Testis (tissue), 3 donors: ENCODE data around the gene TEKTIP1. TPM values are rescaled to one million over a fixed set of nuclear protein-coding genes. Genes with fewer than 3 reads are reported as not detected.

Source experiments
- DNase-seq: peaks from one replicate; pipeline ENCODE4 v3.0.0-alpha.2; 2019
- H3K27ac ChIP-seq, 2 donors: fragments of 200-600 bp; sonication (generic); one replicate each; pipeline ENCODE4 v1.5.1; 2019
- H3K27me3 ChIP-seq: fragments of 200-600 bp; sonication (generic); one replicate; pipeline ENCODE4 v1.5.1; 2019
- H3K36me3 ChIP-seq: fragments of 200-600 bp; sonication (generic); one replicate; pipeline ENCODE4 v1.5.1; 2017; ENCODE audit warnings: low read depth; ENCODE audit errors: missing control alignments
- H3K4me1 ChIP-seq: fragments of 200-600 bp; sonication (generic); one replicate; pipeline ENCODE4 v1.5.1; 2019
- H3K4me3 ChIP-seq, 2 donors: fragments of 200-600 bp; sonication (generic); one replicate each; pipeline ENCODE4 v1.5.1; 2017 to 2019
- H3K9me3 ChIP-seq: fragments of 200-600 bp; sonication (generic); one replicate; pipeline ENCODE4 v1.5.1; 2017
- CTCF ChIP-seq, 3 experiments: fragments of 450-650 bp in 2 of 3; fragments of 200-600 bp in 1 of 3; sonication (generic) in 1 of 3; IDR thresholded peaks; one replicate each; pipeline ENCODE4 v1.5.1; 2016 to 2019; ENCODE audit warnings: antibody characterized with exemption in 3 of 3, mild to moderate bottlenecking in 2 of 3, moderate library complexity in 1 of 3
- POLR2A ChIP-seq: fragments of 450-650 bp; IDR thresholded peaks from one replicate; pipeline ENCODE4 v1.6.1; 2017; ENCODE audit warnings: antibody characterized with exemption, mild to moderate bottlenecking, moderate library complexity
- WGBS, 2 donors: methylation state at CpG; one replicate each; pipeline ENCODE4 v1.1.5; 2018; 5-methylcytosine and 5-hydroxymethylcytosine counted together
- intact Hi-C: fragments of 100-400 bp; cut with DNase I; formaldehyde crosslinking; loops from one replicate; pipeline ENCODE4 v1.15.1; 2023; ENCODE audit warnings: low total_unique reads
- polyA plus RNA-seq: library from polyadenylated mRNA; stranded (reverse); fragments of 350-450 nt; fragmentation: Illumina TruSeq; extraction: RNeasy Lipid Tissue Mini Kit (QIAGEN cat#74804); gene quantifications from one replicate; pipeline ENCODE4 v1.2.3, GENCODE V29; 2014; ENCODE audit warnings: low read depth, low replicate concordance; ENCODE audit not compliant: insufficient read depth
- total RNA-seq, 2 donors: library from RNA; depleted of rRNA; stranded (reverse); fragments of >200 nt; gene quantifications; one replicate each; pipeline ENCODE4 v1.2.3, GENCODE V29; 2016

The TEKTIP1 gene
- total and polyA plus RNA-seq, 3 donors from 2014 or later: 35.8 to 68.2 (median 55.9) TPM

DNA sequence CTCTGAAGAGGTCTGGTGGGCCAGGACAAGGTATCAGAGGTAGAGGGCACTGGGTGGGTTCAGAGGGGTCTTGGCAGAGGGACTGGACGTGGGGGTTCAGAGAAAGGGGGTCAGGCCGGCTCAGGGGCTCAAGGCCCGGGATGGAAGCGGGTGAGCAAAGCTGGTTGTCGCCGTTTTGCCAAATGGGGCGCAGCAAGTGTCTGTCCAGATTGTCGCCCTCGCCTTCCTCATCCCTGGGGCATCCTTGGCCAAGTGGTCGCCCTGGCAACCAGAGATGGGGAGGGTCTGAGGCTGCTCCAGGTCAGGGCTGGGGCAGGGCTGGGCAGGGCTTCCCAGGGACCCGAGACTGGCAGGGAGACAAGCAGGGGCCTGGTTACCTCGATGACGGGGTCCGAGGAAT, 45.3 kb upstream of the TEKTIP1 start:
- intact Hi-C loops: no loop called here
- no peaks in the 10 kb centered on the region for H3K27me3 ChIP-seq
- 44 to 79% methylated on average over 10 to 14 of the region's 14 CpGs for WGBS, 2 donors
- H3K36me3 ChIP-seq: no peaks in the 10 kb centered on the region
- no peaks in the 10 kb centered on the region for H3K4me1 ChIP-seq
- peak overlapping the region in 1 of 2 donors; percentile 10 for H3K4me3 ChIP-seq
- no peak overlapping the region for H3K27ac ChIP-seq
- DNase-seq: no peak
- H3K9me3 ChIP-seq: no peaks in the 10 kb centered on the region
- TF ChIP-seq CTCF (IDR thresholded peaks at IDR 0.05) (no peak), POLR2A (no peak)

DNA sequence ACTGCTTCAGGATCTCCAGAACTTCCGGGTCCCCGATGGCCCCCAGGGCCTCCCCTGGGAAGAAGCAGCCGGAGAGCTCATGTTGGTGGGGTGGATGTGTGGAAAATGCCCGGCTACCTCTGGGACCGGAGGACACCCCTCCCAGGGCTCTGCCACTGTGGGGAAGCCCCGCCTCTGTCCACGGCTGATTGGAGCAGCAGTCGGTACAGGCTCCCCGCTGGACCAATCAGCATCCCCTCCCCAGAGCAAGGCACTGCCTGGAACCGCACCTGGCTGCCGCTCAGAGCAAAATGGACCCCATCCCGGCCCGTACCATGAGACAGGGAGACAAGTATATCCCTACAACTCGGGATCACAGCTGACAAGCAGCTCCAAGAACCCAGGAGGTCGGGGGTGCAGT, 44.9 kb upstream of the TEKTIP1 start:
- Histone ChIP-seq H3K36me3 (no peaks in the 10 kb centered on the region), H3K4me1 (peaks cover 1% of the 10 kb centered on the region), H3K9me3 (no peaks in the 10 kb centered on the region), H3K27me3 (no peaks in the 10 kb centered on the region), H3K27ac (no peak overlapping the region), H3K4me3 (peak overlapping the region in 1 of 2 donors; percentile 10)
- peak; percentile 81 for DNase-seq
- TF ChIP-seq CTCF (IDR thresholded peaks at IDR 0.05) (no peak), POLR2A (no peak)
- intact Hi-C loops: no loop called here
- WGBS, 2 donors: 54 to 65% methylated on average over 4 to 15 of the region's 15 CpGs

- no peaks in the 10 kb centered on the region for H3K9me3 ChIP-seq
- intact Hi-C loops: no loop called here
- H3K27me3 ChIP-seq: no peaks in the 10 kb centered on the region
- DNase-seq: no peak
- TF ChIP-seq CTCF (IDR thresholded peaks at IDR 0.05) (no peak), POLR2A (no peak)
- H3K27ac ChIP-seq: no peak overlapping the region
- no peaks in the 10 kb centered on the region for H3K36me3 ChIP-seq
- peak overlapping the region in 1 of 2 donors; percentile 10 for H3K4me3 ChIP-seq
- H3K4me1 ChIP-seq: peaks cover 6% of the 10 kb centered on the region
- WGBS, 2 donors: 61 to 75% methylated on average over 18 of the region's 18 CpGs
Observed at GRCh38 chr19:3494559-3494958, 44.4 kb upstream of the TEKTIP1 start.

DNA sequence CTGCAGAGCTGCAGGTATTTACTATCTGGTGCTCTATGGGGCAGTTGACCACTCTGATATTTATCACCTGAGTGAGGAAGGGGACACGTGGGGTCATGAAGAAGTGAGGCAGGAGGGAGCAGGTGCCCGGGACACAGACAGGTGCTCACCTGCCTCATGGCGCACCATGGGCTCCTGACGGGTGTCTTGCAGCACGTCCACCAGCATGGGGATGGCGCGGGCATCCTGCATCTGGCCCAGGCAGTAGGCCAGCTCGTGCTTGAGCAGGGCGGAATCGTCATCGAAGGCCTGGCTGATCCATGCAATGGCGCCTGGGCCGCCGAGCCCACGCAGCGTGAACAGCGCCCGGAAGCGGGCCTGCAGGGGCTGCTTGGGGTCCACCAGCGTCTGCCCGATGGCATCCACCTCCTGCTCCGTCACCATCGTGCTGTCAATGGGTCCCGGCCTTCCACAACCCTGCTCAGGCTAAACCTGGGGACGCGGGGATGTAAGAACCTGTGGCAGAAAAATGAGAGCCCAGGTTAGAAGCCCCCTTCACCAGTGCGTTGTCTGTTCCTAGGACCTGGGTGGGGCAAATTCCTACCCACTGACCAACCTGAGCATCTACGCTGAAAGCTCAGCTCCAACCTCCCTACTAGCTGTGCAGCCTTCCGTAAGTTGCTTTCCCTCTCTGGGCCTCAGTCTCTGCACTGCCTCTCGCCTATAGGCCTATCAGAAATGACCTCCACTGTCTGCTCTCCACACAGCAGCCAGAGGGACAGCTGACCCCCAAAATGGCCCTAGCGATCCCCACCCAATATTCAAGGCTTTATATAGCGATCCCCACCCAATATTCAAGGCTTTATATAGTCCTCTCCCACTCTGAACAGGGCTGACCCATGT, 42.3 kb upstream of the TEKTIP1 start:
- no peaks in the 10 kb centered on the region for H3K36me3 ChIP-seq
- WGBS, 2 donors: 94 to 95% methylated on average over 11 to 32 of the region's 32 CpGs
- H3K4me3 ChIP-seq: no peak overlapping the region
- no peak overlapping the region for H3K27ac ChIP-seq
- H3K27me3 ChIP-seq: no peaks in the 10 kb centered on the region
- peaks cover 10% of the 10 kb centered on the region for H3K4me1 ChIP-seq
- intact Hi-C loops: no loop called here
- H3K9me3 ChIP-seq: no peaks in the 10 kb centered on the region
- TF ChIP-seq POLR2A (no peak), CTCF (IDR thresholded peaks at IDR 0.05) (no peak)
- DNase-seq: no peak
